ENCODE results near the gene MIDN. TPM values are rescaled to one million over a fixed set of nuclear protein-coding genes. Genes with fewer than 3 reads are reported as not detected.
A peak's percentile ranks its signal among the peaks of the same experiment; 100 is the strongest.

The MIDN gene
- total RNA-seq, 6 donors from 2014 or later = 33.5 to 176 (median 75.9) TPM

- peak within 1 kb of the TSS in 2 of 4 donors; percentile 27 for H3K4me3 ChIP-seq
Measured at GRCh38 chr19:1285737-1286360, 37.5 kb downstream of the MIDN start, which contains the start of gene EFNA2. Gene EFNA2, plus strand, starts transcription at chr19:1285873. Its CDS starts 296 bp downstream, at chr19:1286169.

GRCh38 chr19:1286487-1287353 is 38.3 kb downstream of the MIDN start:
- TF ChIP-seq CTCF (IDR thresholded peaks at IDR 0.05) = no peak
- TF ChIP-seq POLR2AphosphoS5 (IDR thresholded peaks at IDR 0.05) = no peak
- no peak for TF ChIP-seq EP300 (IDR thresholded peaks at IDR 0.05)
- no peak for TF ChIP-seq POLR2A (IDR thresholded peaks at IDR 0.05)
- no peaks in the 10 kb centered on the region for H3K36me3 ChIP-seq
- H3K4me3 ChIP-seq = peak overlapping the region in 1 of 4 donors; percentile 27
- H3K9me3 ChIP-seq = no peaks in the 10 kb centered on the region
- ATAC-seq (ENCODE audit: low FRiP score in 2 of 2) (no peak), DNase-seq (peak in 1 of 2 donors; percentile 66)
- peaks cover 5 to 27% (median 14%) of the 10 kb centered on the region in 4 donors for H3K4me1 ChIP-seq
- 22 to 34% methylated on average over 10 to 25 of the region's 38 CpGs for WGBS, 2 donors
- H3K27me3 ChIP-seq = peaks cover 0 to 60% (median 22%) of the 10 kb centered on the region in 4 donors
- H3K27ac ChIP-seq = no peak overlapping the region

More at GRCh38 chr19:1285737-1286360, 37.5 kb downstream of the MIDN start, which contains the start of gene EFNA2:
- WGBS, 2 donors = no CpG with 5 or more reads among the region's 113 CpGs
- Histone ChIP-seq H3K4me1 (peaks cover 5 to 27% (median 14%) of the 10 kb centered on the region in 4 donors), H3K9me3 (no peaks in the 10 kb centered on the region), H3K27ac (no peak within 1 kb of the TSS), H3K36me3 (no peaks in the 10 kb centered on the region), H3K27me3 (peaks cover 0 to 55% (median 22%) of the 10 kb centered on the region in 4 donors)
- TF ChIP-seq POLR2AphosphoS5 (IDR thresholded peaks at IDR 0.05) (no peak), CTCF (IDR thresholded peaks at IDR 0.05) (no peak), POLR2A (IDR thresholded peaks at IDR 0.05) (no peak), EP300 (IDR thresholded peaks at IDR 0.05) (no peak)
- DNase-seq (peak in 1 of 2 donors; percentile 85), ATAC-seq (ENCODE audit: low FRiP score in 2 of 2) (no peak)

- peak in 1 of 2 donors; percentile 77 for DNase-seq
- peaks cover 0 to 60% (median 22%) of the 10 kb centered on the region in 4 donors for H3K27me3 ChIP-seq
- WGBS, 2 donors = 21 to 28% methylated on average over 12 to 39 of the region's 55 CpGs
- no peak for ATAC-seq (ENCODE audit: low FRiP score in 2 of 2)
- H3K4me3 ChIP-seq = no peak overlapping the region
- TF ChIP-seq EP300 (IDR thresholded peaks at IDR 0.05) (no peak), CTCF (IDR thresholded peaks at IDR 0.05) (no peak), POLR2AphosphoS5 (IDR thresholded peaks at IDR 0.05) (no peak), POLR2A (IDR thresholded peaks at IDR 0.05) (no peak)
- peaks cover 5 to 27% (median 14%) of the 10 kb centered on the region in 4 donors for H3K4me1 ChIP-seq
- H3K9me3 ChIP-seq = no peaks in the 10 kb centered on the region
- H3K27ac ChIP-seq = no peak overlapping the region
- H3K36me3 ChIP-seq = no peaks in the 10 kb centered on the region
Measured at GRCh38 chr19:1287354-1288225, 39.2 kb downstream of the MIDN start.

- Histone ChIP-seq H3K4me3 (no peak overlapping the region), H3K27me3 (peaks cover 0 to 58% (median 23%) of the 10 kb centered on the region in 4 donors), H3K36me3 (no peaks in the 10 kb centered on the region), H3K27ac (no peak overlapping the region), H3K9me3 (no peaks in the 10 kb centered on the region), H3K4me1 (peaks cover 5 to 27% (median 14%) of the 10 kb centered on the region in 4 donors)
- TF ChIP-seq CTCF (IDR thresholded peaks at IDR 0.05) (no peak), POLR2A (IDR thresholded peaks at IDR 0.05) (no peak), EP300 (IDR thresholded peaks at IDR 0.05) (no peak), POLR2AphosphoS5 (IDR thresholded peaks at IDR 0.05) (no peak)
- ATAC-seq (ENCODE audit: low FRiP score in 2 of 2) (no peak), DNase-seq (no peak)
- WGBS, 2 donors = 84 to 89% methylated on average over 8 to 16 of the region's 18 CpGs
Measured at GRCh38 chr19:1288226-1288612, 39.8 kb downstream of the MIDN start.

Data from upper lobe of left lung (tissue), 6 donors.